Activated B cell treated with CpG ODN at 0.5 μM for 24 hours (primary cell): ENCODE data around the gene LARP1B. TPM values are rescaled to one million over a fixed set of nuclear protein-coding genes. Genes with fewer than 3 reads are reported as not detected.

Source experiments
- ATAC-seq: fragments of 200-7000 bp; cut with Tn5 transposase; one replicate; pipeline ENCODE4 v1.10.0; 2021; ENCODE audit warnings: low read depth, mild to moderate bottlenecking, moderate library complexity
- CTCF ChIA-PET: fragments of 350-600 bp; sonication (Branson Sonifier 250); formaldehyde crosslinking; loops from one replicate; lab custom pipeline; 2021; ENCODE audit warnings: antibody characterized with exemption; lab: Charles Lee
- POLR2A ChIA-PET: fragments of 350-600 bp; sonication (Branson Sonifier 250); formaldehyde crosslinking; loops from one replicate; lab custom pipeline; 2021; ENCODE audit warnings: antibody characterized with exemption; lab: Charles Lee
- DNase-seq: peaks from one replicate; pipeline ENCODE4 v3.0.0; 2022
- H3K27ac Mint-ChIP-seq: one replicate; pipeline ENCODE4 v1.8.0; 2020; ENCODE audit warnings: mixed read lengths
- H3K27me3 Mint-ChIP-seq: one replicate; pipeline ENCODE4 v1.8.0; 2021; ENCODE audit warnings: mixed read lengths
- H3K36me3 Mint-ChIP-seq: one replicate; pipeline ENCODE4 v1.8.0; 2021; ENCODE audit warnings: low read depth, mixed read lengths
- H3K4me1 Mint-ChIP-seq: one replicate; pipeline ENCODE4 v1.8.0; 2021; ENCODE audit warnings: mixed read lengths
- H3K4me3 Mint-ChIP-seq: one replicate; pipeline ENCODE4 v1.8.0; 2020; ENCODE audit warnings: mild to moderate bottlenecking, mixed read lengths
- H3K9me3 Mint-ChIP-seq: one replicate; pipeline ENCODE4 v1.8.0; 2020; ENCODE audit warnings: mixed read lengths
- CTCF ChIP-seq: fragments of 200-600 bp; IDR thresholded peaks from one replicate; pipeline ENCODE4 v1.8.0; 2022; ENCODE audit warnings: antibody characterized with exemption, mild to moderate bottlenecking
- intact Hi-C: fragments of 100-400 bp; cut with micrococcal nuclease; formaldehyde crosslinking; loops from one replicate; pipeline ENCODE4 v1.15.1; 2024
- total RNA-seq: library from RNA; stranded (reverse); gene quantifications from 2 replicates; pipeline ENCODE4 v1.2.3, GENCODE V29; 2022

LARP1B gene
- total RNA-seq, 1 donor from 2014 or later, result 11.5 TPM

- Mint-ChIP-seq H3K4me1 (no peaks in the 10 kb centered on the region), H3K36me3 (peaks cover under 1% of the 10 kb centered on the region), H3K9me3 (peaks cover 11% of the 10 kb centered on the region), H3K27ac (no peak overlapping the region), H3K27me3 (no peaks in the 10 kb centered on the region), H3K4me3 (no peak overlapping the region)
- POLR2A ChIA-PET, result no interaction called here
- no peak for TF ChIP-seq CTCF
- ATAC-seq, result no peak
- DNase-seq, result no peak
- CTCF ChIA-PET, result no interaction called here
- intact Hi-C loops, result no loop called here
Measured at GRCh38 chr4:128161138-128161537, 100.0 kb downstream of the LARP1B start.

GRCh38 chr4:128162434-128162833, 101.3 kb downstream of the LARP1B start:
- Mint-ChIP-seq H3K36me3 (no peaks in the 10 kb centered on the region), H3K9me3 (peaks cover 2% of the 10 kb centered on the region), H3K4me1 (no peaks in the 10 kb centered on the region), H3K27ac (no peak overlapping the region), H3K4me3 (no peak overlapping the region), H3K27me3 (no peaks in the 10 kb centered on the region)
- intact Hi-C loops, result no loop called here
- ChIA-PET CTCF (no interaction called here), POLR2A (interaction anchor here (0.7 kb wide), 1 partner anchor 101 kb away, joined by 3 read pairs; the partner anchor contains the start of gene LARP1B)
- ATAC-seq (no peak), DNase-seq (no peak)
- no peak for TF ChIP-seq CTCF

GRCh38 chr4:128163177-128164117, 102.3 kb downstream of the LARP1B start:
- Mint-ChIP-seq H3K9me3 (no peaks in the 10 kb centered on the region), H3K27me3 (no peaks in the 10 kb centered on the region), H3K4me1 (no peaks in the 10 kb centered on the region), H3K36me3 (no peaks in the 10 kb centered on the region), H3K27ac (no peak overlapping the region), H3K4me3 (no peak overlapping the region)
- POLR2A ChIA-PET, result no interaction called here
- ATAC-seq, result no peak
- intact Hi-C loops, result no loop called here
- TF ChIP-seq CTCF, result no peak
- CTCF ChIA-PET, result no interaction called here
- DNase-seq, result no peak

- Mint-ChIP-seq H3K27ac (no peak overlapping the region), H3K9me3 (no peaks in the 10 kb centered on the region), H3K27me3 (no peaks in the 10 kb centered on the region), H3K4me3 (no peak overlapping the region), H3K36me3 (no peaks in the 10 kb centered on the region), H3K4me1 (no peaks in the 10 kb centered on the region)
- no peak for DNase-seq
- no peak for TF ChIP-seq CTCF
- CTCF ChIA-PET, result no interaction called here
- POLR2A ChIA-PET, result no interaction called here
- intact Hi-C loops, result no loop called here
- no peak for ATAC-seq
Measured at GRCh38 chr4:128166982-128167381, 105.9 kb downstream of the LARP1B start.

GRCh38 chr4:128168701-128169100, 107.6 kb downstream of the LARP1B start:
- Mint-ChIP-seq H3K9me3 (no peaks in the 10 kb centered on the region), H3K36me3 (no peaks in the 10 kb centered on the region), H3K27me3 (no peaks in the 10 kb centered on the region), H3K4me3 (no peak overlapping the region), H3K4me1 (no peaks in the 10 kb centered on the region), H3K27ac (no peak overlapping the region)
- no peak for TF ChIP-seq CTCF
- ChIA-PET POLR2A (no interaction called here), CTCF (no interaction called here)
- ATAC-seq (no peak), DNase-seq (no peak)
- intact Hi-C loops, result no loop called here
